HL-60 (cell line): ENCODE measurements around the gene RNF223.

ENCODE experiments used
- DNase-seq, 2 experiments: peaks; one replicate each; pipeline ENCODE4 v3.0.0-alpha.2; 2010 to 2020; ENCODE audit warnings: low read depth in 1 of 2, low spot score in 1 of 2
- H3K27ac ChIP-seq: fragments of 250-450 bp; sonication (Bioruptor Pico); replicated peaks from 2 replicates; pipeline ENCODE4 v1.5.1; 2020; ENCODE audit warnings: mild to moderate bottlenecking, moderate library complexity
- H3K27me3 ChIP-seq: fragments of 250-450 bp; sonication (Bioruptor Pico); 2 replicates; pipeline ENCODE4 v1.5.1; 2021; ENCODE audit warnings: mild to moderate bottlenecking, moderate library complexity; ENCODE audit not compliant: insufficient read depth, poor library complexity, severe bottlenecking
- H3K4me3 ChIP-seq: replicated peaks from 2 replicates; pipeline ENCODE4 v1.5.1; 2011; ENCODE audit warnings: mild to moderate bottlenecking, control low read depth, low read length; ENCODE audit not compliant: insufficient read depth
- GABPA ChIP-seq: IDR thresholded peaks from 2 replicates; pipeline ENCODE4 v1.6.1; 2012; ENCODE audit warnings: low read depth
- POLR2AphosphoS5 ChIP-seq: IDR thresholded peaks from 2 replicates; pipeline ENCODE4 v1.6.1; 2012; ENCODE audit warnings: low read depth
- SPI1 ChIP-seq: IDR thresholded peaks from 2 replicates; pipeline ENCODE4 v1.6.1; 2012; ENCODE audit warnings: low read depth, mild to moderate bottlenecking, borderline replicate concordance
- TF ChIP-seq, protein P1 (sequence below): IDR thresholded peaks from 2 replicates; pipeline ENCODE4 v1.6.1; 2012; ENCODE audit warnings: low read depth; ENCODE audit not compliant: insufficient replicate concordance
- TF ChIP-seq, protein P2 (sequence below): IDR thresholded peaks from one replicate; pipeline ENCODE4 v1.5.1; 2011; ENCODE audit warnings: low read length, control low read depth, inconsistent platforms; ENCODE audit not compliant: insufficient read depth

RNF223 gene

DNA sequence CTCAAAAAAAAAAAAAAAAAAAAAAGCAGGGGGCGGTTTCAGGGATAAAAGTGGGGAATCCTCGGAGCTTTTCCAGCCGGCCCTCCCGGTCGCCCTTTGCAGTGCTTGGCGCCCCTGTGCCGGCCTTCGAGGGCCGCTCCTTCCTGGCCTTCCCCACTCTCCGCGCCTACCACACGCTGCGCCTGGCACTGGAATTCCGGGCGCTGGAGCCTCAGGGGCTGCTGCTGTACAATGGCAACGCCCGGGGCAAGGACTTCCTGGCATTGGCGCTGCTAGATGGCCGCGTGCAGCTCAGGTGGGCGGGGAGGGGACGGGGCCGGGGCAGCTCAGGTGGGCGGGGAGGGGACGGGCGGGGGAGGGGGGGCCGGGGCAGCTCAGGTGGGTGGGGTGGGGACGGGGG is 25.3 kb downstream of the RNF223 start:
- no peaks in the 10 kb centered on the region for H3K27me3 ChIP-seq
- H3K4me3 ChIP-seq = no peak overlapping the region
- DNase-seq = no peak
- TF ChIP-seq POLR2AphosphoS5 (no peak), GABPA (no peak)
- no peak overlapping the region for H3K27ac ChIP-seq

DNA sequence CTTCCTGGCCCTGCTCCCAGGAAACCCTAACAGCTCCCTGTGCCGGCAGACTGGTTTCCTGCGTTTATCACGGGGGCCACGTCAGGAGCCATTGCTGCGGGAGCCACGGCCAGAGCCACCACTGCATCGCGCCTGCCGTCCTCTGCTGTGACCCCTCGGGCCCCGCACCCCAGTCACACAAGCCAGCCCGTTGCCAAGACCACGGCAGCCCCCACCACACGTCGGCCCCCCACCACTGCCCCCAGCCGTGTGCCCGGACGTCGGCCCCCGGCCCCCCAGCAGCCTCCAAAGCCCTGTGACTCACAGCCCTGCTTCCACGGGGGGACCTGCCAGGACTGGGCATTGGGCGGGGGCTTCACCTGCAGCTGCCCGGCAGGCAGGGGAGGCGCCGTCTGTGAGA is 26.1 kb downstream of the RNF223 start:
- TF ChIP-seq SPI1 = no peak
- no peak for TF ChIP-seq GABPA
- TF ChIP-seq, protein P1, sequence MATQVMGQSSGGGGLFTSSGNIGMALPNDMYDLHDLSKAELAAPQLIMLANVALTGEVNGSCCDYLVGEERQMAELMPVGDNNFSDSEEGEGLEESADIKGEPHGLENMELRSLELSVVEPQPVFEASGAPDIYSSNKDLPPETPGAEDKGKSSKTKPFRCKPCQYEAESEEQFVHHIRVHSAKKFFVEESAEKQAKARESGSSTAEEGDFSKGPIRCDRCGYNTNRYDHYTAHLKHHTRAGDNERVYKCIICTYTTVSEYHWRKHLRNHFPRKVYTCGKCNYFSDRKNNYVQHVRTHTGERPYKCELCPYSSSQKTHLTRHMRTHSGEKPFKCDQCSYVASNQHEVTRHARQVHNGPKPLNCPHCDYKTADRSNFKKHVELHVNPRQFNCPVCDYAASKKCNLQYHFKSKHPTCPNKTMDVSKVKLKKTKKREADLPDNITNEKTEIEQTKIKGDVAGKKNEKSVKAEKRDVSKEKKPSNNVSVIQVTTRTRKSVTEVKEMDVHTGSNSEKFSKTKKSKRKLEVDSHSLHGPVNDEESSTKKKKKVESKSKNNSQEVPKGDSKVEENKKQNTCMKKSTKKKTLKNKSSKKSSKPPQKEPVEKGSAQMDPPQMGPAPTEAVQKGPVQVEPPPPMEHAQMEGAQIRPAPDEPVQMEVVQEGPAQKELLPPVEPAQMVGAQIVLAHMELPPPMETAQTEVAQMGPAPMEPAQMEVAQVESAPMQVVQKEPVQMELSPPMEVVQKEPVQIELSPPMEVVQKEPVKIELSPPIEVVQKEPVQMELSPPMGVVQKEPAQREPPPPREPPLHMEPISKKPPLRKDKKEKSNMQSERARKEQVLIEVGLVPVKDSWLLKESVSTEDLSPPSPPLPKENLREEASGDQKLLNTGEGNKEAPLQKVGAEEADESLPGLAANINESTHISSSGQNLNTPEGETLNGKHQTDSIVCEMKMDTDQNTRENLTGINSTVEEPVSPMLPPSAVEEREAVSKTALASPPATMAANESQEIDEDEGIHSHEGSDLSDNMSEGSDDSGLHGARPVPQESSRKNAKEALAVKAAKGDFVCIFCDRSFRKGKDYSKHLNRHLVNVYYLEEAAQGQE = no peak
- TF ChIP-seq, protein P2, sequence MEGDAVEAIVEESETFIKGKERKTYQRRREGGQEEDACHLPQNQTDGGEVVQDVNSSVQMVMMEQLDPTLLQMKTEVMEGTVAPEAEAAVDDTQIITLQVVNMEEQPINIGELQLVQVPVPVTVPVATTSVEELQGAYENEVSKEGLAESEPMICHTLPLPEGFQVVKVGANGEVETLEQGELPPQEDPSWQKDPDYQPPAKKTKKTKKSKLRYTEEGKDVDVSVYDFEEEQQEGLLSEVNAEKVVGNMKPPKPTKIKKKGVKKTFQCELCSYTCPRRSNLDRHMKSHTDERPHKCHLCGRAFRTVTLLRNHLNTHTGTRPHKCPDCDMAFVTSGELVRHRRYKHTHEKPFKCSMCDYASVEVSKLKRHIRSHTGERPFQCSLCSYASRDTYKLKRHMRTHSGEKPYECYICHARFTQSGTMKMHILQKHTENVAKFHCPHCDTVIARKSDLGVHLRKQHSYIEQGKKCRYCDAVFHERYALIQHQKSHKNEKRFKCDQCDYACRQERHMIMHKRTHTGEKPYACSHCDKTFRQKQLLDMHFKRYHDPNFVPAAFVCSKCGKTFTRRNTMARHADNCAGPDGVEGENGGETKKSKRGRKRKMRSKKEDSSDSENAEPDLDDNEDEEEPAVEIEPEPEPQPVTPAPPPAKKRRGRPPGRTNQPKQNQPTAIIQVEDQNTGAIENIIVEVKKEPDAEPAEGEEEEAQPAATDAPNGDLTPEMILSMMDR = no peak
- no peak for TF ChIP-seq POLR2AphosphoS5
- H3K27ac ChIP-seq = no peak overlapping the region
- no peak overlapping the region for H3K4me3 ChIP-seq
- no peak for DNase-seq
- H3K27me3 ChIP-seq = no peaks in the 10 kb centered on the region

DNA sequence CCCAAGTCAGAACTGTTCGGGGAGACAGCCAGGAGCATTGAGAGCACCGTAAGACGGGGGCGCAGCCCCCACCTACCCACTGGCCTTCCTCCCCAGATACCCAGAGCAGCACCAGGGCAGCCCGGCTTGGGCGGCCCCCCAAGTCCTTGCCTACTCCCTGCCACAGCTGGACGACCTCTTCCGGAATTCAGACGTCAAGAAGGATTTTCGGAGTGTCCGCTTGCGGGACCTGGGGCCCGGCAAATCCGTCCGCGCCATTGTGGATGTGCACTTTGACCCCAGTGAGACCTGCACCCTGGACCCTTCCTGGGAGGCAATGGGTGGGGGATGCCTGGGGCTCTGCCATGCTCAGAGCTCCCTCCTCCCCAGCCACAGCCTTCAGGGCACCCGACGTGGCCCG is 26.7 kb downstream of the RNF223 start:
- Histone ChIP-seq H3K27me3 (no peaks in the 10 kb centered on the region), H3K27ac (no peak overlapping the region), H3K4me3 (no peak overlapping the region)
- DNase-seq = no peak
- TF ChIP-seq, protein P1 = no peak
- TF ChIP-seq SPI1 (no peak), POLR2AphosphoS5 (no peak), GABPA (no peak)
- TF ChIP-seq, protein P2 = no peak

DNA sequence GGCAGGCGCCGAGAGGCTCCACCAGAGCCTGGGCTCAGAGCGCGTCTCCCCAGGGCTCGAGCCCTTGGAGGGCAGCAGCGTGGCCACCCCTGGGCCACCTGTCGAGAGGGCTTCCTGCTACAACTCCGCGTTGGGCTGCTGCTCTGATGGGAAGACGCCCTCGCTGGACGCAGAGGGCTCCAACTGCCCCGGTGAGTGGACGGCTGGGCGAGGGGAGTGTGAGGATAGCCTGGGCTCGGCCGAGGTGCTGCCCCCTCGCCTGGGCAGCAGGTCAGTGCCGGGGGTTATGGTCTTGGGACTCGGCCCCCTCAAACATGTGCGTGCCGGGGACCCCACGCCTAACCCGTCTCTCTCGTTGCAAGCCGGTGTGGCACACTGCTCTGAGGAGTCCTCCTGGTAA is 27.3 kb downstream of the RNF223 start:
- Histone ChIP-seq H3K27me3 (no peaks in the 10 kb centered on the region), H3K4me3 (no peak overlapping the region), H3K27ac (no peak overlapping the region)
- DNase-seq = no peak
- TF ChIP-seq GABPA = no peak
- TF ChIP-seq SPI1 = no peak
- TF ChIP-seq, protein P2 = no peak
- no peak for TF ChIP-seq POLR2AphosphoS5
- TF ChIP-seq, protein P1 = no peak
